ENCODE data around the gene RGL1.
"Not testable (repeated sequence)": the region's sequence is repeated elsewhere in the genome, so short reads cannot be mapped to it uniquely, and the experiment has no call there.

RGL1 gene

GRCh38 chr1:183783767-183784637, 20.9 kb upstream of the RGL1 start:
- no peak for TF ChIP-seq CTCF (conservative IDR thresholded peaks at IDR 0.05; ENCODE audit: low read depth, low read length)
- no peak overlapping the region for H3K4me3 ChIP-seq (ENCODE audit: low read depth, low read length)
- DNase-seq (ENCODE audit: low read depth) = peak; percentile 93

GRCh38 chr1:183785921-183786320, 19.0 kb upstream of the RGL1 start:
- H3K4me3 ChIP-seq (ENCODE audit: low read depth, low read length); DNase-seq (ENCODE audit: low read depth): not testable (repeated sequence)

GRCh38 chr1:183787704-183788103, 17.2 kb upstream of the RGL1 start:
- DNase-seq (ENCODE audit: low read depth) = no peak
- TF ChIP-seq CTCF (conservative IDR thresholded peaks at IDR 0.05; ENCODE audit: low read depth, low read length) = no peak
- no peak overlapping the region for H3K4me3 ChIP-seq (ENCODE audit: low read depth, low read length)

GRCh38 chr1:183791319-183791718, 13.6 kb upstream of the RGL1 start:
- DNase-seq (ENCODE audit: low read depth) = no peak
- no peak for TF ChIP-seq CTCF (conservative IDR thresholded peaks at IDR 0.05; ENCODE audit: low read depth, low read length)
- H3K4me3 ChIP-seq (ENCODE audit: low read depth, low read length) = no peak overlapping the region

GRCh38 chr1:183792300-183792699, 12.6 kb upstream of the RGL1 start:
- H3K4me3 ChIP-seq (ENCODE audit: low read depth, low read length) = no peak overlapping the region
- no peak for DNase-seq (ENCODE audit: low read depth)
- TF ChIP-seq CTCF (conservative IDR thresholded peaks at IDR 0.05; ENCODE audit: low read depth, low read length) = no peak

- no peak for TF ChIP-seq CTCF (conservative IDR thresholded peaks at IDR 0.05; ENCODE audit: low read depth, low read length)
- DNase-seq (ENCODE audit: low read depth) = no peak
- H3K4me3 ChIP-seq (ENCODE audit: low read depth, low read length) = no peak overlapping the region
Measured at GRCh38 chr1:183794088-183794487, 10.8 kb upstream of the RGL1 start.

GRCh38 chr1:183800449-183800848, 4.5 kb upstream of the RGL1 start:
- no peak for TF ChIP-seq CTCF (conservative IDR thresholded peaks at IDR 0.05; ENCODE audit: low read depth, low read length)
- DNase-seq (ENCODE audit: low read depth) = no peak
- H3K4me3 ChIP-seq (ENCODE audit: low read depth, low read length) = no peak overlapping the region
